Neutrophil (primary cell): ENCODE results near the gene SPECC1L.

Source experiments
- H3K27ac ChIP-seq: fragments of 200-600 bp; sonication (generic); 2 replicates; pipeline ENCODE4 v1.5.1; 2016; ENCODE audit warnings: mild to moderate bottlenecking, moderate library complexity
- H3K27me3 ChIP-seq: fragments of 200-600 bp; sonication (generic); 2 replicates; pipeline ENCODE4 v1.6.0; 2016; ENCODE audit warnings: mild to moderate bottlenecking
- H3K36me3 ChIP-seq: fragments of 200-600 bp; sonication (generic); 2 replicates; pipeline ENCODE4 v1.5.1; 2017
- H3K4me1 ChIP-seq, 2 experiments: fragments of 200-600 bp in 1 of 2; sonication (generic) in 1 of 2; 1 replicate in 1 of 2; 2 replicates in 1 of 2; pipeline versions ENCODE4 v1.5.1 to v1.6.1; 2013 to 2016; ENCODE audit warnings: low read depth in 1 of 2, low read length in 1 of 2, mild to moderate bottlenecking in 1 of 2, moderate library complexity in 1 of 2; ENCODE audit not compliant: control insufficient read depth in 1 of 2, insufficient read depth in 1 of 2
- H3K4me3 ChIP-seq, 2 experiments: fragments of 200-600 bp in 1 of 2; sonication (generic) in 1 of 2; 1 replicate in 1 of 2; 2 replicates in 1 of 2; pipeline ENCODE4 v1.5.1; 2013 to 2016; ENCODE audit warnings: low read depth in 1 of 2, low read length in 1 of 2, mild to moderate bottlenecking in 1 of 2, moderate library complexity in 1 of 2
- H3K9me3 ChIP-seq: fragments of 200-600 bp; sonication (generic); 2 replicates; pipeline ENCODE4 v1.5.1; 2016
- TF ChIP-seq, protein P1 (sequence below): fragments of 200-600 bp; sonication (generic); IDR thresholded peaks from 2 replicates; pipeline ENCODE4 v1.5.1; 2016; ENCODE audit warnings: antibody characterized with exemption

SPECC1L gene

DNA sequence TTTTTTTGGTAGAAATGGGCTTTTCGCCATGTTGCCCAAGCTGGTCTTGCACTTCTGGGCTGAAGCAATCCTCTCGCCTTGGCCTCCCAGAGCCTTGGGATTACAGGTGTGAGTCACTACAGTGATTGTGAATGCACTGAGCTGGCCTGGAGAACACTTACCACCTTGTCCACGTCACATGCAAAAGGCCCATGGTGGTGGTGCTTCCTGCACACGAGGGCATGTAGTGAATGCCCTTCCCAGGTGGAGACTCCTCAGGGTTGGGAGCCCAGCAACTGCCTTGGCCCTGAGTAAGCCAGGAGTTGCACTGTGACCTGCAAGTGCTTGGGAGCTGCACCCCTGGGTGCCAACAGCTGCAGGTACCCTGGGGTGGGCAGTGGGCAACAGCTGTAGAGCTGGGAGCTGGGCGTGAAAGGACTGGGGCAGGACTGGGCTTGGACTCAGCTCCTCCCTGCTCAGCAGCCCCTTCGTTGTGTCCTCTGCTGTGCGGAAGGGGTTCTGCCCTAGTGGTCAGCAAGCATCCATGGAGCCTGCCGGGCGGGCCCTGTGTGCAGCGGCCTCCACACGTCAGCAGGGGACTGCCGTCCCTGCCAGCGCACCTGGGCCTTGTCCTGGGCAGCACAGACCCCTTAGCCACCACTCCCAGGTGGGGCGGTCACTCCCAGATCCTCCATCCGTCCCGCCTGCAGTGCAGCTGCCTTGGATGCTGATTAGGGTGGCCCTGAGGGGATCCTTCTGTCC is 147.4 kb downstream of the SPECC1L start:
- H3K4me1 ChIP-seq, result peaks cover 0 to 2% of the 10 kb centered on the region in 2 experiments
- TF ChIP-seq, protein P1, sequence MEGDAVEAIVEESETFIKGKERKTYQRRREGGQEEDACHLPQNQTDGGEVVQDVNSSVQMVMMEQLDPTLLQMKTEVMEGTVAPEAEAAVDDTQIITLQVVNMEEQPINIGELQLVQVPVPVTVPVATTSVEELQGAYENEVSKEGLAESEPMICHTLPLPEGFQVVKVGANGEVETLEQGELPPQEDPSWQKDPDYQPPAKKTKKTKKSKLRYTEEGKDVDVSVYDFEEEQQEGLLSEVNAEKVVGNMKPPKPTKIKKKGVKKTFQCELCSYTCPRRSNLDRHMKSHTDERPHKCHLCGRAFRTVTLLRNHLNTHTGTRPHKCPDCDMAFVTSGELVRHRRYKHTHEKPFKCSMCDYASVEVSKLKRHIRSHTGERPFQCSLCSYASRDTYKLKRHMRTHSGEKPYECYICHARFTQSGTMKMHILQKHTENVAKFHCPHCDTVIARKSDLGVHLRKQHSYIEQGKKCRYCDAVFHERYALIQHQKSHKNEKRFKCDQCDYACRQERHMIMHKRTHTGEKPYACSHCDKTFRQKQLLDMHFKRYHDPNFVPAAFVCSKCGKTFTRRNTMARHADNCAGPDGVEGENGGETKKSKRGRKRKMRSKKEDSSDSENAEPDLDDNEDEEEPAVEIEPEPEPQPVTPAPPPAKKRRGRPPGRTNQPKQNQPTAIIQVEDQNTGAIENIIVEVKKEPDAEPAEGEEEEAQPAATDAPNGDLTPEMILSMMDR, result no peak
- H3K27ac ChIP-seq, result no peak overlapping the region
- H3K4me3 ChIP-seq, result no peak overlapping the region
- H3K36me3 ChIP-seq, result peaks cover 46% of the 10 kb centered on the region
- no peaks in the 10 kb centered on the region for H3K9me3 ChIP-seq
- no peaks in the 10 kb centered on the region for H3K27me3 ChIP-seq

DNA sequence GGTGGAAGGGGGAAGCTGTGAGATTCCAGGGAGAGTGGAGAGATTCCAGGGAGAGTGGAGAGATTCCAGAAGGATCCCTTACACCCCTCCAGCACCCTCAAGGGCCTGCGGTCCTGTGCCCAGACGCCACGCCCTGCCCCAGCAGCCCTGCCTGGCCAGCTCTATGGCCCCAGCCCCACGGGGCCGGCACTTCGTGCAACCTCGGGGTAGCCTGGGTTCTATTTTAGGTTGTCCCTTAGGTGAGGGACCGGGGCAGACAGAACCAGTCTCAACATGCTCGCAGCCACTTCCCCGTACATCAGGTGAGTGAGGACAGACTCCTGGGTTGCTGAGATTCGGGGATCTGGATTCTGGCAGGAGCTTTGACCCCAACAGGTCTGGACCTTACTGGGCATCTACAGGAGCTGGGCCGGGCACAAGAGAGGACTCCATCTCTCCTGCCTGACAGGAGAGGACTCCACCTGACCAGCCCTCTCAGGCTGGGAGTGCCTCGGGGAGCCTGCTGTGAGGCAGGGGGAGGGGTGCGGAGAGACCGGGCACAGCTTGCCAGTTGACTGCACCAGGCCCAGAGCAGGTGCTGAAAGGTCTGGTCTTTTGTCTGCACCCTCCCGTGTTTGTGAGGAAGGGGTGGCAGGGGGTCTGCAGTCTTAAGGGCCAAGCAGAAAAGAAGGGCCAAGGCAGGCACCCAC is 148.3 kb downstream of the SPECC1L start:
- H3K36me3 ChIP-seq, result peaks cover 37% of the 10 kb centered on the region
- no peaks in the 10 kb centered on the region for H3K9me3 ChIP-seq
- TF ChIP-seq, protein P1, result no peak
- no peaks in the 10 kb centered on the region for H3K27me3 ChIP-seq
- H3K27ac ChIP-seq, result no peak overlapping the region
- no peak overlapping the region for H3K4me3 ChIP-seq
- peaks cover 0 to 10% of the 10 kb centered on the region in 2 experiments for H3K4me1 ChIP-seq

DNA sequence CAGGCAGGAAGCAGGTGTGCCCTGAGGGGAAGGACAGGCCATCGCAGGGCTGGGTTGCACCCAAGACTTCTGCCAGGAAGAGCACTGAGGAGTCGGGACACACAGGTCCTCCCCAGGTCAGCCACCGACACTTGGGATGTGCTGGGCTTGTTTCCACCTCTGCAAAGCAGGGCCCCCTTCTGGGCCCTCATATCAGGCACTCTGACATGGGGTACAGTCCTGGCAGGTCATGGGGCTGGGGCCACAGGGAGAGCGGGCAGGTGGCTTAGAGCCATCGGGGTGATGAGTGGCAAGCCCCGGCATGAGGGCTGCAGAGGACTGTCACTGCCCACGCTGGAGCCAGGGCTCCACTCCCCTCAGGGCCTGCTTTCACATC is 148.8 kb downstream of the SPECC1L start:
- Histone ChIP-seq H3K36me3 (peaks cover 32% of the 10 kb centered on the region), H3K27me3 (no peaks in the 10 kb centered on the region), H3K4me1 (peaks cover under 1 to 11% of the 10 kb centered on the region in 2 experiments), H3K9me3 (no peaks in the 10 kb centered on the region), H3K4me3 (no peak overlapping the region), H3K27ac (no peak overlapping the region)
- TF ChIP-seq, protein P1, result no peak

DNA sequence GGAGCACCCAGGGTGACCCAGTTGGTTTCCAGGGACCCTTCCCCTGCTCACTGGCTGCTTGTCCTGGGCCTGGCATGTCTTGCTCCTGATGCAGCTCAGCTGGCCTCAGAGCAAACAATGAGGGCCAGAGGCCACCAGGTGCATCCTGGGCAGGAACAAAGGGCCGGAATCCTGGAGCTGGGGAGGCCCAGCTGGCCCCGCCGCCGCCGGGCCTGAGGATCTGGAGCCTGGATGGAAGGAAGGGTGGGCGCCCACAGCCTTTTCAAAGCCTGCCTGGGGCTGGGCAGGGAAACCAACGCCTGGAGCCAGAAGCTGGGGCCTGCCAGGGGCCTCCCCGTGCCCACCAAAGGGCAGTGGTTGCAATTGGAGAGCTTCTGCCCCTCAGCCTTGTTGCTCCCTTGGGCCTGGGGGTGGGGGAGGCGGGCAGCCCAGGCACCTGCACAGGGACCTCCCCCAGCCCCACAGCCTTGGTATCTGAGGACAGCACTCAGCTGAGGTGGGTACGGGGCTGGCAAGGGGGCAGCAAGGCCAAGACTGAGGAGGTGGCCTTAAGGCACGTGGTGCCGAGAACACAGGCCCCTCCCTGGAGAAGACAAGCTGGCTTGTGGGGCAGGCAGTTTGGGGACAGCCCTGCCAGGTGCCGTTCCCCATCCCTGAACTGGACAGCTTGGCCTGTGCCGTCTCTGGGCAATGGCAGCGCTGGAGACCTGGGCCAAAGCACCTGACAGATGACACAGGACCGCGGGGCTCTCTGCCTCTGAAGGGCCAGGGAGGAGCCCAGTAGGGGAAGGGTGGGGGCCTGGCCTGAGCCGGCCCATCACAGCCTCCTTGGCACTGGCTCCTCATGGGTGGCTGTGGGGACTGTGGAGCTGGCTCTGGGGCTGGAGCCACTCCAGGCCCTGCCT is 149.7 kb downstream of the SPECC1L start:
- peaks cover 23% of the 10 kb centered on the region for H3K36me3 ChIP-seq
- no peak overlapping the region for H3K27ac ChIP-seq
- H3K4me1 ChIP-seq, result peaks cover 9 to 19% of the 10 kb centered on the region in 2 experiments
- H3K9me3 ChIP-seq, result no peaks in the 10 kb centered on the region
- TF ChIP-seq, protein P1, result no peak
- H3K4me3 ChIP-seq, result no peak overlapping the region
- no peaks in the 10 kb centered on the region for H3K27me3 ChIP-seq

DNA sequence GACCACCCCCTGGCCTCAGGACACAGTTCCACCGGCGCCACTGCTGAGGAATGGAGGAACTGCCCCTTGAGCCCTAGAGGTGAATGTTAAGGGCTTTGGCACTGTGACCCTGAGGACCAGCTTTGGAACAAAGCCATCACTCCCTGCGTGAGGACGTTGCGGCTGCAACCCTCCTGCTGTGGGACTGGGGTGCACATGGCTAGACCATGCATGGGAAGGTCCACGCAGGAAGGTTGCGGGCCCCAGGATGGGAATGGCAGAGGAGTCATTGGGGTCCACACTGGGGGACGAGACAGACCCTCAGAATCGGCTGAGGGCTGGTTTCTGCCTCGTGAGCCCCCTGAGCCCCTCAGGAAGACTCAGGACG is 150.3 kb downstream of the SPECC1L start:
- H3K27me3 ChIP-seq, result no peaks in the 10 kb centered on the region
- no peak overlapping the region for H3K27ac ChIP-seq
- H3K9me3 ChIP-seq, result no peaks in the 10 kb centered on the region
- no peak overlapping the region for H3K4me3 ChIP-seq
- peaks cover 17% of the 10 kb centered on the region for H3K36me3 ChIP-seq
- peaks cover 15 to 26% of the 10 kb centered on the region in 2 experiments for H3K4me1 ChIP-seq
- TF ChIP-seq, protein P1, result no peak
